ENCODE results near the gene RPLP2.

The RPLP2 gene

GRCh38 chr11:792873-793272, 16.9 kb upstream of the RPLP2 start:
- no peak for DNase-seq

- no peak for DNase-seq
Observed at GRCh38 chr11:793556-793955, 16.2 kb upstream of the RPLP2 start.

GRCh38 chr11:794013-794765, 15.6 kb upstream of the RPLP2 start:
- DNase-seq = no peak

GRCh38 chr11:794766-795633, 14.8 kb upstream of the RPLP2 start:
- DNase-seq = peak; percentile 26

- peak; percentile 37 for DNase-seq
Observed at GRCh38 chr11:795634-796564, 13.9 kb upstream of the RPLP2 start.

GRCh38 chr11:796565-797295, 13.0 kb upstream of the RPLP2 start:
- DNase-seq = no peak

- DNase-seq = peak; percentile 72
Observed at GRCh38 chr11:797296-798092, 12.3 kb upstream of the RPLP2 start.

- DNase-seq = peak; percentile 52
Observed at GRCh38 chr11:798093-798713, 11.6 kb upstream of the RPLP2 start, which contains the start of gene SLC25A22. Gene SLC25A22, minus strand, starts transcription at chr11:798281. Its CDS starts 3,275 bp downstream, at chr11:795006.

- DNase-seq = no peak
Observed at GRCh38 chr11:799641-800316, 10.0 kb upstream of the RPLP2 start.

- DNase-seq = no peak
Observed at GRCh38 chr11:800473-800872, 9.3 kb upstream of the RPLP2 start.

GRCh38 chr11:801097-801780, 8.5 kb upstream of the RPLP2 start:
- no peak for DNase-seq

- DNase-seq = no peak
Observed at GRCh38 chr11:802018-802617, 7.6 kb upstream of the RPLP2 start.

GRCh38 chr11:802693-803466, 6.9 kb upstream of the RPLP2 start:
- no peak for DNase-seq

GRCh38 chr11:803467-803742, 6.4 kb upstream of the RPLP2 start:
- DNase-seq = no peak

GRCh38 chr11:803770-804598, 5.8 kb upstream of the RPLP2 start:
- DNase-seq = peak; percentile 87

- peak; percentile 71 for DNase-seq
Observed at GRCh38 chr11:804599-804964, 5.2 kb upstream of the RPLP2 start.

- no peak for DNase-seq
Observed at GRCh38 chr11:808427-809286, 1.1 kb upstream of the RPLP2 start.

All from NCI-H1105 treated with DMSO at 0.1 percent for 48 hours (cell line).